Measurements from ENCODE around the gene ADI1. TPM values are rescaled to one million over a fixed set of nuclear protein-coding genes. Genes with fewer than 3 reads are reported as not detected.

ADI1 gene
- total and polyA plus RNA-seq, 10 of the 15 experiments (the other 5 are each of a cell fraction or from before 2014, with no cell fraction given) = 4.4 to 78.7 (median 17.2) TPM

DNA sequence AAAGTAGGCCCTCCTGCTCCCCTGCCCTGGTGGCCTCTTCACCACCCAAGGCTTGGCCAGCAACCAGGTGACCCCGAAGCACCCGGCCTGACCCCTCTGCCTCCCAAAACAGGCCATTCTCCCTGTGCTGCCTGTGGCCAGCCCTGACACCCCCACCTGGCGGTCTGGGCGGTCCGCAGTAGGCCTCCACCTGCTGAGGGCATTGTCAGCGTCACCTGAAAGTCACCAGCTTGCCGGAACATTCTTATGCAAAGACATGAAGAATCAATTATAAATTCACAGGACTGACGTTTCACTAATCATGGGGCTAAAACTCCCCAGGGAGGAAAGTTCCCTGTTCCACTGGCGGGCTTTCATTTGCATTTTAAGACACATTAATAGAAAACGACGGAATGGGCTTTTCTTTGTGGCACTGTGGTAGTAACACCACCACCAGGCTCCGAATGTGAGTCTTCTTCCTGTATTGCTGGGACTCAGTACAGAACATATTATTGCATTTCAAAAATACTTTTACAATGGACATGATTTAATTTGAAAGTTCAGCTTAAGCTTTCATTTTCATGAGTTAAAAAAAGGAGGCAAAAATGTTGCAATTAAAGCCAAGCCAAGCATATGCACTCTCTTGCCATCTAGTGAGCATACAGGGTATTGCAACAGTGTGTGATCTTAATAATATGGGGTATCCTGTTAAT lies 57.4 kb downstream of the ADI1 start (continued):
- TF ChIP-seq, protein P1, sequence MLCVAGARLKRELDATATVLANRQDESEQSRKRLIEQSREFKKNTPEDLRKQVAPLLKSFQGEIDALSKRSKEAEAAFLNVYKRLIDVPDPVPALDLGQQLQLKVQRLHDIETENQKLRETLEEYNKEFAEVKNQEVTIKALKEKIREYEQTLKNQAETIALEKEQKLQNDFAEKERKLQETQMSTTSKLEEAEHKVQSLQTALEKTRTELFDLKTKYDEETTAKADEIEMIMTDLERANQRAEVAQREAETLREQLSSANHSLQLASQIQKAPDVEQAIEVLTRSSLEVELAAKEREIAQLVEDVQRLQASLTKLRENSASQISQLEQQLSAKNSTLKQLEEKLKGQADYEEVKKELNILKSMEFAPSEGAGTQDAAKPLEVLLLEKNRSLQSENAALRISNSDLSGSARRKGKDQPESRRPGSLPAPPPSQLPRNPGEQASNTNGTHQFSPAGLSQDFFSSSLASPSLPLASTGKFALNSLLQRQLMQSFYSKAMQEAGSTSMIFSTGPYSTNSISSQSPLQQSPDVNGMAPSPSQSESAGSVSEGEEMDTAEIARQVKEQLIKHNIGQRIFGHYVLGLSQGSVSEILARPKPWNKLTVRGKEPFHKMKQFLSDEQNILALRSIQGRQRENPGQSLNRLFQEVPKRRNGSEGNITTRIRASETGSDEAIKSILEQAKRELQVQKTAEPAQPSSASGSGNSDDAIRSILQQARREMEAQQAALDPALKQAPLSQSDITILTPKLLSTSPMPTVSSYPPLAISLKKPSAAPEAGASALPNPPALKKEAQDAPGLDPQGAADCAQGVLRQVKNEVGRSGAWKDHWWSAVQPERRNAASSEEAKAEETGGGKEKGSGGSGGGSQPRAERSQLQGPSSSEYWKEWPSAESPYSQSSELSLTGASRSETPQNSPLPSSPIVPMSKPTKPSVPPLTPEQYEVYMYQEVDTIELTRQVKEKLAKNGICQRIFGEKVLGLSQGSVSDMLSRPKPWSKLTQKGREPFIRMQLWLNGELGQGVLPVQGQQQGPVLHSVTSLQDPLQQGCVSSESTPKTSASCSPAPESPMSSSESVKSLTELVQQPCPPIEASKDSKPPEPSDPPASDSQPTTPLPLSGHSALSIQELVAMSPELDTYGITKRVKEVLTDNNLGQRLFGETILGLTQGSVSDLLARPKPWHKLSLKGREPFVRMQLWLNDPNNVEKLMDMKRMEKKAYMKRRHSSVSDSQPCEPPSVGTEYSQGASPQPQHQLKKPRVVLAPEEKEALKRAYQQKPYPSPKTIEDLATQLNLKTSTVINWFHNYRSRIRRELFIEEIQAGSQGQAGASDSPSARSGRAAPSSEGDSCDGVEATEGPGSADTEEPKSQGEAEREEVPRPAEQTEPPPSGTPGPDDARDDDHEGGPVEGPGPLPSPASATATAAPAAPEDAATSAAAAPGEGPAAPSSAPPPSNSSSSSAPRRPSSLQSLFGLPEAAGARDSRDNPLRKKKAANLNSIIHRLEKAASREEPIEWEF (IDR thresholded peaks at IDR 0.05; ENCODE audit: insufficient replicate concordance, low read depth, low read length) = no peak
- TF ChIP-seq RB1 (IDR thresholded peaks at IDR 0.05; ENCODE audit: borderline replicate concordance) (no peak; the same call in 1 of the 2 replicates), RUNX3 (IDR thresholded peaks at IDR 0.05; ENCODE audit: low read length) (peak; percentile 38), TARDBP (IDR thresholded peaks at IDR 0.05; ENCODE audit: borderline replicate concordance) (no peak), RAD21 (IDR thresholded peaks at IDR 0.05; ENCODE audit: insufficient read depth, low read depth, low read length) (peak; percentile 91), CREM (IDR thresholded peaks at IDR 0.05; ENCODE audit: low read depth) (no peak), RBBP5 (conservative IDR thresholded peaks at IDR 0.05) (no peak), MTA2 (IDR thresholded peaks at IDR 0.05; ENCODE audit: low read depth) (peak; percentile 73; the same call in 1 of the 2 replicates), ESRRA (IDR thresholded peaks at IDR 0.05; ENCODE audit: low read length) (no peak), EP300 (IDR thresholded peaks at IDR 0.05; ENCODE audit: borderline replicate concordance in 1 of 2, control insufficient read depth in 1 of 2, low read depth in 2 of 2, low read length in 2 of 2) (no peak; a peak in 1 of 4 replicates), NRF1 (conservative IDR thresholded peaks at IDR 0.05; ENCODE audit: low read depth, low read length) (no peak), STAT1 (conservative IDR thresholded peaks at IDR 0.05) (no peak), SREBF1 (IDR thresholded peaks at IDR 0.05; ENCODE audit: low read length) (no peak), SIN3A (IDR thresholded peaks at IDR 0.05; ENCODE audit: low read depth, low read length) (no peak), GATAD2B (conservative IDR thresholded peaks at IDR 0.05; ENCODE audit: low read depth) (no peak), IKZF1 (conservative IDR thresholded peaks at IDR 0.05) (no peak; the same call in none of the 2 replicates)
- TF ChIP-seq, protein P2, sequence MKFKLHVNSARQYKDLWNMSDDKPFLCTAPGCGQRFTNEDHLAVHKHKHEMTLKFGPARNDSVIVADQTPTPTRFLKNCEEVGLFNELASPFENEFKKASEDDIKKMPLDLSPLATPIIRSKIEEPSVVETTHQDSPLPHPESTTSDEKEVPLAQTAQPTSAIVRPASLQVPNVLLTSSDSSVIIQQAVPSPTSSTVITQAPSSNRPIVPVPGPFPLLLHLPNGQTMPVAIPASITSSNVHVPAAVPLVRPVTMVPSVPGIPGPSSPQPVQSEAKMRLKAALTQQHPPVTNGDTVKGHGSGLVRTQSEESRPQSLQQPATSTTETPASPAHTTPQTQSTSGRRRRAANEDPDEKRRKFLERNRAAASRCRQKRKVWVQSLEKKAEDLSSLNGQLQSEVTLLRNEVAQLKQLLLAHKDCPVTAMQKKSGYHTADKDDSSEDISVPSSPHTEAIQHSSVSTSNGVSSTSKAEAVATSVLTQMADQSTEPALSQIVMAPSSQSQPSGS (IDR thresholded peaks at IDR 0.05; ENCODE audit: low read length) = no peak
- TF ChIP-seq, protein P3, sequence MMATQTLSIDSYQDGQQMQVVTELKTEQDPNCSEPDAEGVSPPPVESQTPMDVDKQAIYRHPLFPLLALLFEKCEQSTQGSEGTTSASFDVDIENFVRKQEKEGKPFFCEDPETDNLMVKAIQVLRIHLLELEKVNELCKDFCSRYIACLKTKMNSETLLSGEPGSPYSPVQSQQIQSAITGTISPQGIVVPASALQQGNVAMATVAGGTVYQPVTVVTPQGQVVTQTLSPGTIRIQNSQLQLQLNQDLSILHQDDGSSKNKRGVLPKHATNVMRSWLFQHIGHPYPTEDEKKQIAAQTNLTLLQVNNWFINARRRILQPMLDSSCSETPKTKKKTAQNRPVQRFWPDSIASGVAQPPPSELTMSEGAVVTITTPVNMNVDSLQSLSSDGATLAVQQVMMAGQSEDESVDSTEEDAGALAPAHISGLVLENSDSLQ (IDR thresholded peaks at IDR 0.05) = peak; percentile 53; the same call in 1 of the 2 replicates
- TF ChIP-seq, protein P4, sequence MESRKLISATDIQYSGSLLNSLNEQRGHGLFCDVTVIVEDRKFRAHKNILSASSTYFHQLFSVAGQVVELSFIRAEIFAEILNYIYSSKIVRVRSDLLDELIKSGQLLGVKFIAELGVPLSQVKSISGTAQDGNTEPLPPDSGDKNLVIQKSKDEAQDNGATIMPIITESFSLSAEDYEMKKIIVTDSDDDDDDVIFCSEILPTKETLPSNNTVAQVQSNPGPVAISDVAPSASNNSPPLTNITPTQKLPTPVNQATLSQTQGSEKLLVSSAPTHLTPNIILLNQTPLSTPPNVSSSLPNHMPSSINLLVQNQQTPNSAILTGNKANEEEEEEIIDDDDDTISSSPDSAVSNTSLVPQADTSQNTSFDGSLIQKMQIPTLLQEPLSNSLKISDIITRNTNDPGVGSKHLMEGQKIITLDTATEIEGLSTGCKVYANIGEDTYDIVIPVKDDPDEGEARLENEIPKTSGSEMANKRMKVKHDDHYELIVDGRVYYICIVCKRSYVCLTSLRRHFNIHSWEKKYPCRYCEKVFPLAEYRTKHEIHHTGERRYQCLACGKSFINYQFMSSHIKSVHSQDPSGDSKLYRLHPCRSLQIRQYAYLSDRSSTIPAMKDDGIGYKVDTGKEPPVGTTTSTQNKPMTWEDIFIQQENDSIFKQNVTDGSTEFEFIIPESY (IDR thresholded peaks at IDR 0.05) = no peak
